HEK293 (cell line): ENCODE measurements around the gene HDAC7.
A peak's percentile ranks its signal among the peaks of the same experiment; 100 is the strongest.

Experiments
- CTCF ChIA-PET: fragments of 350-600 bp; formaldehyde crosslinking; extraction: SDS; loops from one replicate; lab custom pipeline; 2021; ENCODE audit warnings: antibody characterized with exemption; lab: Yijun Ruan, JAX
- POLR2A ChIA-PET: fragments of 300-600 bp; formaldehyde crosslinking; extraction: SDS; loops from one replicate; lab custom pipeline; 2020; ENCODE audit warnings: antibody characterized with exemption, inconsistent platforms; lab: Yijun Ruan, JAX
- H3K27ac ChIP-seq: fragments of 200-500 bp; sonication (Bioruptor generic); 2 replicates; pipeline ENCODE4 v1.5.1; 2014; ENCODE audit warnings: low read depth, low read length, control low read depth, inconsistent platforms; ENCODE audit errors: extremely low read depth
- H3K36me3 ChIP-seq, 2 experiments: fragments of 200-500 bp in 1 of 2; sonication (Bioruptor generic) in 1 of 2; 1 replicate in 1 of 2; 2 replicates in 1 of 2; pipeline ENCODE4 v1.5.1; 2014 to 2017; ENCODE audit warnings: inconsistent platforms in 2 of 2, low read length in 2 of 2; ENCODE audit not compliant: control insufficient read depth in 2 of 2, insufficient read depth in 1 of 2
- H3K4me1 ChIP-seq: fragments of 200-500 bp; sonication (Bioruptor generic); 2 replicates; pipeline ENCODE4 v1.5.1; 2014; ENCODE audit warnings: mild to moderate bottlenecking, low read length, inconsistent platforms; ENCODE audit not compliant: control insufficient read depth, insufficient read depth
- H3K4me3 ChIP-seq: 2 replicates; pipeline ENCODE4 v1.5.1; 2011; ENCODE audit warnings: low read depth, mild to moderate bottlenecking, control low read depth, low read length, moderate library complexity
- H3K9me3 ChIP-seq: fragments of 200-500 bp; sonication (Bioruptor generic); 2 replicates; pipeline ENCODE4 v1.5.1; 2014; ENCODE audit warnings: low read depth, low read length, inconsistent platforms; ENCODE audit not compliant: control insufficient read depth, insufficient read depth
- EGR2 ChIP-seq: fragments of 450-650 bp; formaldehyde crosslinking; IDR thresholded peaks from 2 replicates; pipeline ENCODE4 v1.5.1; 2016; ENCODE audit warnings: low read depth, missing biosample characterization, missing genetic modification characterization
- FEZF1 ChIP-seq: fragments of 450-650 bp; formaldehyde crosslinking; IDR thresholded peaks from 2 replicates; pipeline ENCODE4 v1.5.1; 2016; ENCODE audit warnings: missing biosample characterization, missing genetic modification characterization
- KLF1 ChIP-seq: fragments of 450-650 bp; formaldehyde crosslinking; IDR thresholded peaks from 2 replicates; pipeline ENCODE4 v1.5.1; 2016; ENCODE audit warnings: missing biosample characterization, missing genetic modification characterization
- KLF9 ChIP-seq: fragments of 450-650 bp; formaldehyde crosslinking; IDR thresholded peaks from 2 replicates; pipeline ENCODE4 v1.5.1; 2016; ENCODE audit warnings: missing biosample characterization, missing genetic modification characterization, low read depth
- PRDM10 ChIP-seq: fragments of 450-650 bp; formaldehyde crosslinking; IDR thresholded peaks from 2 replicates; pipeline ENCODE4 v1.5.1; 2016; ENCODE audit warnings: missing biosample characterization, missing genetic modification characterization
- SETDB1 ChIP-seq: IDR thresholded peaks from one replicate; pipeline ENCODE4 v1.6.1; 2017; ENCODE audit warnings: mild to moderate bottlenecking, low read length, moderate library complexity, mixed read lengths; ENCODE audit not compliant: insufficient read length
- ZFHX2 ChIP-seq: fragments of 450-650 bp; formaldehyde crosslinking; conservative IDR thresholded peaks from 2 replicates; pipeline ENCODE4 v1.5.1; 2016; ENCODE audit warnings: missing biosample characterization, missing genetic modification characterization
- ZFP69B ChIP-seq: fragments of 450-650 bp; formaldehyde crosslinking; IDR thresholded peaks from 2 replicates; pipeline ENCODE4 v1.5.1; 2016; ENCODE audit warnings: missing biosample characterization, missing genetic modification characterization
- ZNF175 ChIP-seq: fragments of 450-650 bp; formaldehyde crosslinking; IDR thresholded peaks from 2 replicates; pipeline ENCODE4 v1.5.1; 2016; ENCODE audit warnings: missing biosample characterization, missing genetic modification characterization
- ZNF335 ChIP-seq: fragments of 450-650 bp; formaldehyde crosslinking; conservative IDR thresholded peaks from 2 replicates; pipeline ENCODE4 v1.5.1; 2016; ENCODE audit warnings: missing biosample characterization, missing genetic modification characterization
- ZNF341 ChIP-seq: fragments of 450-650 bp; formaldehyde crosslinking; IDR thresholded peaks from 2 replicates; pipeline ENCODE4; 2016; ENCODE audit warnings: low read depth, missing biosample characterization, missing genetic modification characterization
- ZNF518A ChIP-seq: fragments of 450-650 bp; formaldehyde crosslinking; conservative IDR thresholded peaks from 2 replicates; pipeline ENCODE4 v1.5.1; 2016; ENCODE audit warnings: low read depth, missing biosample characterization, missing genetic modification characterization
- ZNF776 ChIP-seq: fragments of 450-650 bp; formaldehyde crosslinking; IDR thresholded peaks from 2 replicates; pipeline ENCODE4 v1.5.0; 2017; ENCODE audit warnings: missing biosample characterization, missing genetic modification characterization, borderline replicate concordance

Gene HDAC7

DNA sequence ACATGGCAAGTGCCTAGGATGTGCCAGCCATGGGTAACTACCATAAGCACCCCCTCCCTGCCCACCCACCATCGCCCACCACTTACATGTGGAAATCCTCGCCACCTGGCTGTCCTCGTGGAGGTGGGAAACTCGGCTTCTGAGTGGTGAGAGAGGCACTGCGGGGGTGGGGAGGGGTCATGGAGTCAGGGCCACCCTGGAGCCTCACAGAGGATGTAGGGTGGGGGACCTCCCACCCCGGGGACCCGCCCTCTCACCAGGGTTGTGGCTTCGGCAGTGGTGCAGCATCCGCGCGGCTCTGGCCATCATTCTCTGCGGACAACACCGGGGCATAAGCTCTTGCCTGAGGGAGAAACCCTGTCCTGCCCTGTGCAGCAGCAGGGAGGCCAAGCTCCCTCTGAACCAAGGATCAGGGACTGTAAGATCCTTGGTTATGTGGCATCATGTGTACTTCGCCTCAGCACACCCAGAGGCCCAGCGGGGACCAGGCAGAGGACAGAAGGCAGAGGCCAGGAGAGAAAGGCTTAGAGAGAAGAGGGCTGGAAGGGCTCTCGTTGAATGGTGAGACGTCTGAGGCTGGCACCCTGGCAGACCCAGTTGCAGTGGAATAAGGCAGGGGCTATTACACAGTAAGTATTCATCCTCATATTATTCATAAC lies 81.6 kb downstream of the HDAC7 start:
- Histone ChIP-seq H3K9me3 (no peaks in the 10 kb centered on the region), H3K36me3 (no peaks in the 10 kb centered on the region), H3K4me1 (no peaks in the 10 kb centered on the region), H3K4me3 (no peak overlapping the region), H3K27ac (no peak overlapping the region)
- TF ChIP-seq ZNF341 (tag by site-specific recombination) = no peak
- TF ChIP-seq SETDB1 = no peak
- no peak for TF ChIP-seq ZNF776 (tag by site-specific recombination)
- peak; percentile 55; the same call in 1 of the 2 replicates for TF ChIP-seq EGR2 (tag by site-specific recombination)
- no peak for TF ChIP-seq ZNF518A (tag by site-specific recombination)
- TF ChIP-seq ZFHX2 (tag by site-specific recombination) = peak; percentile 47
- no peak for TF ChIP-seq ZFP69B (tag by site-specific recombination)
- ChIA-PET CTCF (interaction anchor here (1.3 to 13.5 kb wide), 4 partner anchors 15 to 99 kb away, joined by 4 to 784 read pairs (median 297); partner anchors contain the start of genes ENDOU, RAPGEF3 and SLC48A1), POLR2A (interaction anchor here (1.4 kb wide), 1 partner anchor 30 kb away, joined by 4 read pairs; no protein-coding TSS in a partner anchor)

GRCh38 chr12:47736877-47737676 lies 82.6 kb downstream of the HDAC7 start:
- no peaks in the 10 kb centered on the region for H3K9me3 ChIP-seq
- H3K36me3 ChIP-seq = no peaks in the 10 kb centered on the region
- POLR2A ChIA-PET = interaction anchor here (0.7 to 1.4 kb wide), 5 partner anchors 12 to 945 kb away, joined by 3 to 4 read pairs (median 3); partner anchors contain the start of genes ENDOU, KANSL2 and RPAP3
- no peaks in the 10 kb centered on the region for H3K4me1 ChIP-seq
- CTCF ChIA-PET = interaction anchor here (0.7 to 13.5 kb wide), 4 partner anchors 8 to 101 kb away, joined by 3 to 784 read pairs (median 6); partner anchors contain the start of gene SLC48A1
- TF ChIP-seq ZNF175 (tag by site-specific recombination) (no peak), EGR2 (tag by site-specific recombination) (no peak), KLF1 (peak; percentile 38; the same call in 1 of the 2 replicates), ZNF335 (tag by site-specific recombination) (peak; percentile 73), PRDM10 (peak; percentile 32; the same call in 1 of the 2 replicates), ZFHX2 (tag by site-specific recombination) (0 out of 2 replicates have a peak, but pooled peaks have one; percentile 26), FEZF1 (tag by site-specific recombination) (no peak), KLF9 (peak; percentile 91)
- no peak overlapping the region for H3K4me3 ChIP-seq
- no peak overlapping the region for H3K27ac ChIP-seq
